ENCODE data around the gene ELMO1. TPM values are rescaled to one million over a fixed set of nuclear protein-coding genes. Genes with fewer than 3 reads are reported as not detected.
A peak's percentile ranks its signal among the peaks of the same experiment; 100 is the strongest.

ELMO1 gene
- total RNA-seq, 1 donor from 2014 or later = 110 TPM

- H3K27me3 Mint-ChIP-seq = no peaks in the 10 kb centered on the region
- no peak overlapping the region for H3K4me3 Mint-ChIP-seq
- H3K27ac Mint-ChIP-seq = no peak overlapping the region
- H3K4me1 Mint-ChIP-seq = peaks cover 35% of the 10 kb centered on the region
- peaks cover 27% of the 10 kb centered on the region for H3K36me3 Mint-ChIP-seq (ENCODE audit: low read depth)
- H3K9me3 Mint-ChIP-seq = no peaks in the 10 kb centered on the region
- intact Hi-C loops (cut with micrococcal nuclease) = no loop called here
- DNase-seq = no peak
Observed at GRCh38 chr7:37275078-37275710, 173.5 kb downstream of the ELMO1 start.

DNA sequence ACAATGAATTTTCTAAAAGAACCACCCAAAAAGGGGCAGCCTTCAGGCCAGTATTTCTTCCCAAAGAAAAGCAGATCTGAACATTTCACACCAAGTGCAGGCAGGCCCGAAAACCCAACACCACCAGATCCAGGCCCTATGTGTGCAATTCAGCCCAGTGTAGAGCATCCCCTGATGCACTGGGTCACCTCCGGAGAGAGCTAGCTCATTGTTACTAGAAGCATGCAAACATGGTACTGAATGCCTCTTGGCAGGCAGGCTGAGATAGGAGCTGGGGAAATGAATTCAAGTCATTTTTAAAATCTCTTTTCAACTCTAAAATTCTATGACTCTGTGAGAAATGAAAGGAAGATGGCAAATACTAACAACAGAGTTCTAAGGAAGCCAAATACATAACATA, 174.8 kb downstream of the ELMO1 start:
- Mint-ChIP-seq H3K4me3 (no peak overlapping the region), H3K36me3 (ENCODE audit: low read depth) (peaks cover 27% of the 10 kb centered on the region), H3K27ac (peak overlapping the region; percentile 45), H3K27me3 (no peaks in the 10 kb centered on the region), H3K9me3 (no peaks in the 10 kb centered on the region), H3K4me1 (peaks cover 33% of the 10 kb centered on the region)
- intact Hi-C loops (cut with micrococcal nuclease) = no loop called here
- peak; percentile 47 for DNase-seq

DNA sequence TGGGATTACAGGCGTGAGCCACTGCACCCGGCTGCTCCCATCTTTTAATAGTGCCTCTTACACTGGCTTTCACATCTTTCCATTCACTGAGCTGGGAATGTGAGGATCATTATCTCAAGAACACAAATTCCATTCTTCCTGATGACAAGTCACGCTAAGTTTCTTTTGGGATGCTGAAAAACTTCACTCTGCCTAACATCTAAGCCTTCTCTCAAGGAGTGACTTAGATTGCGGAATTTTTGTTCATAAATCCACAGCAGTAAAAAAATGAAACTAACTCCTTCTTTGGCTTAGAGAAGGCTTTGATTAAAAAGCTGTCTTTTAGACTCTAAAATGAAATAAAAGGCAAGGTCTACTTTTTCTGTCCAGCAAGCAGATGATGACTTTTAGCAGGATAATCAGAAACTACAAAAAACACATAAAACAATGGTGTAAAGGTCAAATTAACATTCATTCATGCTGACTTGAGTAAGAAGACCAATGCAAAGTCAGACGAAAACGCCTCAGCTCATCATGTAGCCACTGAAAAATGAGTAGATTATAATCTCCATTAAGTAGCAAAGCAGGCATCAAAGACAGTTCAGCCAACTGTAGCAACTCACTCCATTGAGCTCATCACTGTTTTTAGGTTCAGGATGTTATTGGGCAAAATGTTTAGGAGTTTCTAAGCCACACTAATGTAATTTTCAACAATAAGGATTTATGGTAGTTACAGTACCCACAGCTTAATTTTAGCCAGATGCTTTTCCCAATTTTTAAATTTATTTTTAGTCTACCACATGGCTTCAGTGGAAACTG, 178.8 kb downstream of the ELMO1 start:
- Mint-ChIP-seq H3K36me3 (ENCODE audit: low read depth) (peaks cover 30% of the 10 kb centered on the region), H3K27me3 (no peaks in the 10 kb centered on the region), H3K9me3 (no peaks in the 10 kb centered on the region), H3K27ac (peak overlapping the region; percentile 25), H3K4me3 (no peak overlapping the region), H3K4me1 (peaks cover 27% of the 10 kb centered on the region)
- intact Hi-C loops (cut with micrococcal nuclease) = no loop called here
- no peak for DNase-seq

DNA sequence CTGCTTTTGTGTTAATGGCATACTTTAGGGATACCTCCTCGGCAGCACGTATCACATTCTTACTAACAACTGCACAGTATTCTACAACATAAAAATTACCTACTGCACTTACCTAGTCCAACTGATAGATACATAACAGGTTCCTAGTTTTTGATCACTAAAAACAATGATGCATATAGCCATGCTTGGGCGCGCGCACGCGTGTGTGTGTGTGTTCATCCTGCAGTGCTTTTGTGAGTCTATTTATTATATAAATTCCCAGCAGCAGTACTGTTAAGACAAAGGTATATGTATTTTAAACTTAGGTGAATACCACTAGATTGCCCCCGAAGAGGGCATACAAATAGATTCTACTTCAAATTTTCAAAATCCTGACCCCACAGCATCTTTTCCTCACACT, 181.4 kb downstream of the ELMO1 start:
- DNase-seq = peak; percentile 40
- intact Hi-C loops (cut with micrococcal nuclease) = no loop called here
- Mint-ChIP-seq H3K27me3 (no peaks in the 10 kb centered on the region), H3K9me3 (no peaks in the 10 kb centered on the region), H3K4me3 (no peak overlapping the region), H3K4me1 (peaks cover 17% of the 10 kb centered on the region), H3K27ac (no peak overlapping the region), H3K36me3 (ENCODE audit: low read depth) (peaks cover 28% of the 10 kb centered on the region)

- Mint-ChIP-seq H3K4me1 (peaks cover 16% of the 10 kb centered on the region), H3K27me3 (no peaks in the 10 kb centered on the region), H3K36me3 (ENCODE audit: low read depth) (peaks cover 19% of the 10 kb centered on the region), H3K4me3 (no peak overlapping the region), H3K9me3 (no peaks in the 10 kb centered on the region), H3K27ac (no peak overlapping the region)
- intact Hi-C loops (cut with micrococcal nuclease) = no loop called here
- no peak for DNase-seq
Observed at GRCh38 chr7:37265876-37266275, 182.8 kb downstream of the ELMO1 start.

GRCh38 chr7:37265006-37265405, 183.7 kb downstream of the ELMO1 start:
- Mint-ChIP-seq H3K9me3 (no peaks in the 10 kb centered on the region), H3K4me1 (peaks cover 17% of the 10 kb centered on the region), H3K36me3 (ENCODE audit: low read depth) (peaks cover 16% of the 10 kb centered on the region), H3K27me3 (no peaks in the 10 kb centered on the region), H3K4me3 (no peak overlapping the region), H3K27ac (peak overlapping the region; percentile 2)
- DNase-seq = peak; percentile 48
- intact Hi-C loops (cut with micrococcal nuclease) = no loop called here

DNA sequence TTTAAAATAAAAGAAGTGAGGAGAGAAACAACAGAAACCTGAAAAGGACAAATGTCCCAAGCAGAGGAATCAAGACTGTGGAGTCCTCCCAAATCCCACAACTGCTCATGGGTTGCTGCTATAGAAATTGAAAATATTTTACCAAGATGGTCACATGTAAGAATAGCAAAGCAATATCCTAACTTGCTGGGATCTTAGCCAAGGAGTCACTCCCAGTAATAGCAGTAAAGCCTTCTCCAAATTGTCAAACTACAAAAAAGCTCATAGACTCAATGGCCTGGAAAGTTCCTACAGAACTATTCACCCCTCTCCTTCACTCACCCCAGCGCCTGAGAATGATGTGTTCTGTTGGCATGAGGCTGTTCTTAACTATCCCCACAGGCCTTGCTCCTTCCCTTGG, 186.5 kb downstream of the ELMO1 start:
- intact Hi-C loops (cut with micrococcal nuclease) = no loop called here
- Mint-ChIP-seq H3K27me3 (no peaks in the 10 kb centered on the region), H3K27ac (no peak overlapping the region), H3K4me1 (peaks cover 24% of the 10 kb centered on the region), H3K36me3 (ENCODE audit: low read depth) (peaks cover 13% of the 10 kb centered on the region), H3K9me3 (no peaks in the 10 kb centered on the region), H3K4me3 (no peak overlapping the region)
- no peak for DNase-seq

GRCh38 chr7:37259319-37259821, 189.3 kb downstream of the ELMO1 start:
- peak; percentile 52 for DNase-seq
- peaks cover 27% of the 10 kb centered on the region for H3K36me3 Mint-ChIP-seq (ENCODE audit: low read depth)
- H3K4me1 Mint-ChIP-seq = peaks cover 30% of the 10 kb centered on the region
- H3K4me3 Mint-ChIP-seq = no peak overlapping the region
- no peaks in the 10 kb centered on the region for H3K9me3 Mint-ChIP-seq
- intact Hi-C loops (cut with micrococcal nuclease) = no loop called here
- H3K27ac Mint-ChIP-seq = peak overlapping the region; percentile 23
- H3K27me3 Mint-ChIP-seq = no peaks in the 10 kb centered on the region

DNA sequence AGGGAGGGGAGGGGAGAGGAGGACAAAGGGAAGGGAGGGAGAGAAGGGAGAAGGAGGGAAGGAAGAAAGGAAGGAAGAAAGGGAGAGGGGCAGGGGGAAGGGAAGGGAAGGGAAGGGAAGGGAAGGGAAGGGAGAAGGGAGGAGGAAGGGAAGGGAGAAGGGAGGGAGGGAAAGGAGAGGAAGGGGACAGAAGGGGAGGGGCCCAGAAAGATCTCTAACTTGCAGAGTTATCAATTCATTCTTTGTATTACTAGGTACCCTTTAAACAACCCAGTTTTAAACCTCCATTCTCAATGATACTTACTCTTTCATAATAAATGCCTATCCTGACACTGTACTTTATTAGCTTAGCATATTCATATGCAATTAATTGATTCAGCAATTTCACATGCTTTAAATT, 192.0 kb downstream of the ELMO1 start:
- Mint-ChIP-seq H3K4me3 (no peak overlapping the region), H3K9me3 (peaks cover 5% of the 10 kb centered on the region), H3K4me1 (peaks cover 30% of the 10 kb centered on the region), H3K27ac (no peak overlapping the region), H3K36me3 (ENCODE audit: low read depth) (peaks cover 46% of the 10 kb centered on the region), H3K27me3 (no peaks in the 10 kb centered on the region)
- DNase-seq = no peak
- intact Hi-C loops (cut with micrococcal nuclease) = no loop called here

DNA sequence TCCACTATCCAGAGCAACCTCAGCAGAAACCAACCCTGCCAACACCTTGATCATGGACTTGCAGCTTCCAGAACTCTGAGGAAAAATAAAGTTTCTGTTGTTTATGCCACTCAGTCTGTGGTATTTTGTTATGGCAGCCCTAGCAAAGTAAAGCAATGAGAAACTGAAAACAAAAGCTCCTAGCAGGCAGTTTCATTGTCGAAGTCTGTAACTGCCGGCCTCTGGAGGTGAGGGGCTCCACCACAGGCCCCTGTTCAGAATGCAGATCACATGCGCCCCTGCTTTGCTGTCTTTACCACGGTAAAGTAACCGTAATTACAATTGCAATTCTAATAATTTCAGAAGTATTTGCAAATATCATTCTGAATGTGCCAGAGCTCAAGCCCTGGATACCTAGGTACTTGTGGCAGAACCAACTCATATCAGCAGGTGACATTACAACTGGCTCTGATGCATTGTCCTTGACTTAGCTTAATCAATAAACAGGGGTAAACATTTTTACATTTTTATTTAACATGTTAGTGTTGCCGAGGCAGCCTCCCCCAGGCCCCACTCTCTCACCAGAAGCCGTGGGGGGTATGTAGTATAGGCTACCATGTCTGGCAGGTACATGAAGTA, 193.2 kb downstream of the ELMO1 start:
- Mint-ChIP-seq H3K9me3 (peaks cover 5% of the 10 kb centered on the region), H3K36me3 (ENCODE audit: low read depth) (peaks cover 46% of the 10 kb centered on the region), H3K27ac (peak overlapping the region; percentile 4), H3K4me3 (no peak overlapping the region), H3K27me3 (no peaks in the 10 kb centered on the region), H3K4me1 (peaks cover 32% of the 10 kb centered on the region)
- intact Hi-C loops (cut with micrococcal nuclease) = no loop called here
- no peak for DNase-seq

DNA sequence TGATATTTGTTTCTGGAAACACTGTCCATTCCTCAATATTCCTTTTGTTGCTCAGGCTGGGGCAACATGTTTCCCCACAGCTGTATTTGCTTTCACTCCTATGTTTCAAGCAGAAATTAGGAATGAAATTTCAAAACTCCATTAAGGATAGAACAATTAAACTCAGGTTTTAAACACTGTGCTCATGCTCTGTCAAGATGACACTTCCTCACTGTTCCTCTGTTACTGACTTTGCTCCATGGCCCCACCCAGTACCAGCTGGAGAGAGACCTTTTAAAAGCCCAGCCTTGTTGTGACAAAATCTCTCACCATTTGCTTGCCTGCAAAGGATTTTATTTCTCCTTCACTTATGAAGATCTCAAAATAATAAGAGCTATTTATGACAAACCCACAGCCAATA, 197.4 kb downstream of the ELMO1 start:
- peaks cover 44% of the 10 kb centered on the region for H3K36me3 Mint-ChIP-seq (ENCODE audit: low read depth)
- no peak for DNase-seq
- H3K27ac Mint-ChIP-seq = no peak overlapping the region
- H3K4me1 Mint-ChIP-seq = peaks cover 23% of the 10 kb centered on the region
- peaks cover 5% of the 10 kb centered on the region for H3K9me3 Mint-ChIP-seq
- intact Hi-C loops (cut with micrococcal nuclease) = no loop called here
- H3K27me3 Mint-ChIP-seq = no peaks in the 10 kb centered on the region
- no peak overlapping the region for H3K4me3 Mint-ChIP-seq

DNA sequence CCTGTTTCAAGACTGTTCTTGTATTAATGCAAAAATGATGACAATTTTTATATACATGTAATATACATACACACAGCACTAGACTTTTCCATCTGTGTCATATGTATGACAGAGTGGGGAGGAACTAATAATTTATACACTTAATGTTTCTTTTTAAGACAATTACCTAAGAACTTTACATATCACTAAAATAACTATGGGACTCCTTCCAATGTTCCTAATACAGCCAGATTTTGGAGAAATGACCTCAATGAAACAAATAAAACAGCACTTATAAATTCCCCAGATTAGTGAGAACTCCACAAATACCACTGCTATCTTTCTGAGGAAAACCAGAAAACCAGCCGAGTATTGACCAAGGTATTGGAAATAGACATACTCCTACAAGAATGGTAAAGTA, 199.4 kb downstream of the ELMO1 start:
- DNase-seq = no peak
- no peak overlapping the region for H3K4me3 Mint-ChIP-seq
- intact Hi-C loops (cut with micrococcal nuclease) = no loop called here
- H3K9me3 Mint-ChIP-seq = peaks cover 5% of the 10 kb centered on the region
- peaks cover 21% of the 10 kb centered on the region for H3K4me1 Mint-ChIP-seq
- no peak overlapping the region for H3K27ac Mint-ChIP-seq
- H3K36me3 Mint-ChIP-seq (ENCODE audit: low read depth) = peaks cover 38% of the 10 kb centered on the region
- no peaks in the 10 kb centered on the region for H3K27me3 Mint-ChIP-seq

DNA sequence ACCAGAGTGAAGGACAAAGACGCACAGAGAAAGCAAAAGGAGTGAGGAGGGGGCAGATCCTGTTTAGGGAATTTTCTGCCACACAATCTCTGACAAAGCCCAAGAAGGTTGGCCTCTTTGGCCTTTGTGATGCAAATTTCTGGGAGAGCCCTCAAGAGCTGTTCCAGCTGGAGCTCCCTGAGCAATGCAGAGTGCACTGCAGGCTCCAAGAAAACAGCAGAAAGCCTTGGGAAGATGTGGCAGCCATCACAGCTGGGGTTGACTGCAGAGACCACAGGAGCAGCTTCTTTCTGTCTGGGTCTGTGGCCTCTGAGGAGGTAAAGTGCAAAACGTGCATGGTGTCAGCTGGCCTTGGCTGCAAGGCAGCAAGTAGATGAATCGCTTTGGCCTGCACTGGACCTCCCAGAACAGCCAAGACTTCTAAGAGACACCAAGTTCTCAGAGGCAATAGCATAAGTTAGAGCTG, 200.2 kb downstream of the ELMO1 start:
- H3K27ac Mint-ChIP-seq = no peak overlapping the region
- intact Hi-C loops (cut with micrococcal nuclease) = no loop called here
- H3K36me3 Mint-ChIP-seq (ENCODE audit: low read depth) = peaks cover 36% of the 10 kb centered on the region
- H3K4me1 Mint-ChIP-seq = peaks cover 21% of the 10 kb centered on the region
- peaks cover 5% of the 10 kb centered on the region for H3K9me3 Mint-ChIP-seq
- H3K27me3 Mint-ChIP-seq = no peaks in the 10 kb centered on the region
- H3K4me3 Mint-ChIP-seq = no peak overlapping the region
- DNase-seq = no peak

GRCh38 chr7:37247861-37248260, 200.8 kb downstream of the ELMO1 start:
- H3K4me3 Mint-ChIP-seq = no peak overlapping the region
- H3K36me3 Mint-ChIP-seq (ENCODE audit: low read depth) = peaks cover 31% of the 10 kb centered on the region
- intact Hi-C loops (cut with micrococcal nuclease) = no loop called here
- DNase-seq = no peak
- H3K9me3 Mint-ChIP-seq = peaks cover under 1% of the 10 kb centered on the region
- peaks cover 21% of the 10 kb centered on the region for H3K4me1 Mint-ChIP-seq
- H3K27ac Mint-ChIP-seq = no peak overlapping the region
- H3K27me3 Mint-ChIP-seq = no peaks in the 10 kb centered on the region

Measured in activated CD4-positive, alpha-beta T cell treated with anti-CD3 and anti-CD28 coated beads, Interleukin-2, amount 10 ng/mL, durations not matched to agents 24 days and 14 days (primary cell).